Activated CD4-positive, alpha-beta T cell treated with anti-CD3 and anti-CD28 coated beads, Interleukin-2, amount 50 U/mL, for 48 hours (primary cell): ENCODE measurements around the gene SCUBE1.

Source experiments
- DNase-seq, 2 experiments: peaks; one replicate each; pipeline ENCODE4 v3.0.0-alpha.2; 2020

Gene SCUBE1

DNA sequence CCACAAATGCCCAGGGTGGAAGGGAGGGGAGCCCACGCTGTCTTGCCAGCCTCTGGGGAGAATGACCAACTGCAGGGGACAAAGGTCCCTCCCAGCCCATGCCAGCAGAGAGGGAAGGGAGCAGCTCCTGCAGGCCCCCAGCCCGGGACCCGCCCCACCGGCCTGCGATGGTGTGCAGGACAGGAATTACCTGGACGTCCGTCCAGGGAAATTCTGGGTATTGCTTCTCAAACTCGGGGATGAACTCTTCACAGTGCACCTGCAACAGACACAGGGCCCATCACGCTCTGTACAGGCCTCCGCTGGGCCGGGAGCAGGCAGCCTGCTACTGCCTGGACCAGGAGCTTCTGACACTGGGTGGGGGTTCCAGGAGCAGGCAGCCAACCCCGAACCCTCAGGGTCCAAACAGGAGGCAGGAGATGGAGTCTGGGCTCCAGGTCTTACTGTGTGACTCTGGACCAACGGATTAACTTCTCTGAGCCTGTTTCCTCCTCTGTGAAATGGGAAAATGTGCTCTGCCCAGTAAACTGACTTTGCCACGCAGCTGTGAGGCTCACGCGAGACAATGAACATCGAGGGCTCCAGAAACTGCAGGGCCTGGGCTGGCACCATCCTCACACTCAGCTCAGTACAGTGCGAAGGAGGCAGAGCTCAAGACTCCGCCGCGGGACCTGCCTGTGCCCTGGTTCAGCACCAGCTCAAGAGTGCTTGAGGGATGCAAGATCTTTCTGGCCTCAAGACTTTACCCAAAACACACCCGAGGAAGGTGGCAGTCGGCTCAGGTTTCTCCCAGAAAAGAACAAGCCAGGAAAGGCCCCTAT lies 173.7 kb downstream of the SCUBE1 start:
- DNase-seq: no peak

DNA sequence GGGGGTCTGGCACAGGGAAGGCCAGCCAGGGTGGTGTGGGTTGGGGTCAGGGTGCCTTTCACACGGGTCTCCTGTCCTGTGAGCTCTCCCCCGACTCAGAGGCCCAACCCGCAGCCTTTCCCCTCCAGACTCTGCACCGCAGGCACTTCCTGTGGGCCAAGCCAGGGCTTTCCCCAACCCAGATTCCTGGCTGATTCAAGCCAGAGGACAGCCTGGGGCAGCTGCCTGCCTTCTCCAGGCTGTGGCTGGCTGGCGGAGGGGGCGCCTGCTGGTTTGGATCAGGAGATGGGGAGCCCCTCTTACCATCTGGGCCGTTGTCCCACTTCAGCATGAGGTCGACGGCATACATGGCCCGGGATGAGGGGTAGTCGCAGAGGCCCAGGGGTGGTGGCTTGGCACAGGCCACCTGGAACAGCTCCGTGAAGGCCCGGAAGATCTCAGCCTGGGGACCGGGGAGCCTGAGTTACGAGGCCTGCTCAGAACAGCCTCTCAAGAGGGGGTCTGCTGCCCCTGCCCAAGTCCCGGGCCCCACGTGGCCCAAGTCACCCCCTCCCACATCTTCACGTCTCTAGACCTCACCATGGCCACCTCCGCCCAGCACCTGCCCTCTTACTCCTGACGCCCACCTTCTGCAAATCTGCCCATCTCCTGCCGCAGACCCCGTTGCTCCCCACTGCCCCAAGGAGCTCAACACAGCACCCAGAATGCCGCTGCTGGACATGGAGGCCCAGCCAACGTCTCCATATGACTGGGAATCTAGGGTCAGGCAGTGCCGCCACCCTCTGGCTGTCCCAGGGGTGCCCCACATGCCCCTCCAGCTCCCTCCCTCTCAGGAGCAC lies 174.5 kb downstream of the SCUBE1 start:
- no peak for DNase-seq

DNA sequence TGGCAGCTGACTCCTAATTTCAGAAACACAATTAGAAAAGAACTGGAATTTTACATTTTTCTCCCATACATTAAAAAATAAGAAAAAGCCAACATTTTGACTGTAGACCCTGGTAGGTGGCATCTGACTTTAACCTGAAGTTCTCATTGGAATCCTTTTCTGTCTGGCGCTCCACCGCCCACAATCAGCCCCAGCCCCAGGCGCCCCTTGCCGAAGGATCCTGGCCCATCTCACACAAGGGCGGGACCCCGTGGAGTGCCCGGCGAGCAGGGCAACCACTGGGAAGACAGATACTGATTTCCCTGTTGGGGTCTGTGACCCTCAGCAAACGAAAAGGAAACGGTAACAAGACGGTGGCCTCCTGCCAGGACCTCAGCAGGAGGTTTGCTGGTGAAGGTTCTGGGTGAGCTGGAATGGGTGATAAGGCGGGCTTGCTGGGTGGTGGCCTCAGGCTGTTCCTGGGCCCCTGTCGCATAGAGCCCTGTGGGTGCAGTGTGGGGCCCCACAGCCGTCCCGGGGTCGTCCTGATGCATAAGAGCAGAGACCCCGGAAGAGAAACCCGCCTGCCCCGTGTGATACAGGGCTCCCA lies 176.1 kb downstream of the SCUBE1 start:
- no peak for DNase-seq

DNA sequence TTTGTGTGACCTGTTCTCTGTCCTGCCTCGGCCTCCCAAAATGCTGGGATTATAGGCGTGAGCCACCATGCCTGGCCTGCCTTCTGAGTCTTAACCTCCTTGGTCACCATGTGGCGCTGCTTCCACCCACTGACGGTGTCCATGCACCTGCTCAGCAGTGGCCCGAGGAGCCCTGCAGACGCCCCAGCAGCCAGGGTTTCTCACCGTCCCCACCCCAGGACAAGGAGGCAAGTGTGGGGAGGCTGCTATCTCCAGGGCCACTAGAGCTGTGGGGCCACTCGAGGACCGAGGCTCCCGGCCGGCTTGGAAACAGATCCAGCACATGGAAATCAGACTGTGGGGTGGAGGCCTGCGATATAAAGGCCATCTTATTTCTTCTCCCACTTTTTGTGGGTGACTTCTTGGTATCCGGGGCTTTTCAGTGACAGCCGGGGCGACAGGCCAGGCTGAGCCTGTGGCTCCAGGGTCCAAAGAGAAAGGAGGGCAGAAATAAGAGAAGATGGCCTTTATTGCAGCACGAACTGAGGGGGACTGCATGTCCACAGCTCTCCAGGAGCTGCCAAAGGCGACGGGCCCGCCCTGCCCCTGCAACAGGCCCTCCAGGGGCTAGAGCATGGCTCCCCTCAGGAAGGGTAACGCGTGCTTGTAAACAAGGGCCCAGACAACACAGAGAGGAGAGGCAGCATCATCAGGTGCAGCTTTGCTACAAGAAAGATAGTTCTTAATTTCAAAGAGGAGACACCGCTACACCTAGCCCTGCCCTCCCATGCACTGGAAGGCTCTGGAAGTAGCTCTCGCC lies 176.8 kb downstream of the SCUBE1 start:
- DNase-seq: no peak

DNA sequence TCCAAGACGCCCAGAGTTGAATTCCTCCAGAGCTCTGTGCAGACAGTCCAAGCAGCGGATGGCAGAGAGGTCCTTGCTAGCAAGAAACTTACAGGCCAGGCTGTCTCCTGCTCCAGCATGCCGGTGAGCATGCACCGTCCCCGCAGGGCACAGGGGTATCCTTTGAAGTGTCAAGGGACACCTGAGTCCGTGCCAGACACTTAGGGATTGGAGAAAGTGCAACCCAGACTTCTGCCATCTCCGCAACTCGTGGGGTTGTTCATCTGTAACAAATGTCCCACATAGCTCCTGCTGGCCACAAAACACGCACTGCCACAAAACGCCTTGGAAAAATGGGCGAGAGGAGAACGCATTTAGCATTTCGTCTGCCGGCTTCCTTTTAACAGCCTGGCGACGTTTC lies 178.5 kb downstream of the SCUBE1 start:
- DNase-seq: no peak

DNA sequence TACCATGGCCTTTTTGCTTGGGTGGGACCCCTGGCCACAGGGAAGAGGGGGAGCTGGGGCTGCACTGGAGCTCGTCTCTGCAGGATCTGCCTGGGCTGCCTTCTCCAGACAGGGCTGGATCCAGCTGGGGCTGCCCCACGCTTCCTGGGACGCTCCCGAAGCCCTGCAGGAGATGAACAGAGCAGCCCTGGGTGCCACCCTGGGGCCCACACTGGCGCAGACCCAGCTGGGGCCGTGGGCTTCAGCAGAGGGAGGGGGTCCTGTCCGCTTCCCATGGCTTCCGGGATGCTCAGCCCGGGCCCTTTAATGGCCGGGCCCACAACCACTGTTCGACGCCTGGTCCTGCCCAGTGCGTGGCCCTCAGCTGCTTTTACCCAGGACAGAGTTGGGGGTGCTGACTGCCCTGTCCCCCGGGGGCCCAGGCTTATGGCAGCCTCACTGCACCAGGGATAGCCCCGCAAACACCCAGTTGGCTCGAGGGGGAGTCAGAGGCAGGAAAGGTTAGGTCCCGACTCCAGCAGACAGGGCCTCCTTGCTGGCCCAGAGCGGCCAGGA lies 179.9 kb downstream of the SCUBE1 start:
- DNase-seq: no peak

DNA sequence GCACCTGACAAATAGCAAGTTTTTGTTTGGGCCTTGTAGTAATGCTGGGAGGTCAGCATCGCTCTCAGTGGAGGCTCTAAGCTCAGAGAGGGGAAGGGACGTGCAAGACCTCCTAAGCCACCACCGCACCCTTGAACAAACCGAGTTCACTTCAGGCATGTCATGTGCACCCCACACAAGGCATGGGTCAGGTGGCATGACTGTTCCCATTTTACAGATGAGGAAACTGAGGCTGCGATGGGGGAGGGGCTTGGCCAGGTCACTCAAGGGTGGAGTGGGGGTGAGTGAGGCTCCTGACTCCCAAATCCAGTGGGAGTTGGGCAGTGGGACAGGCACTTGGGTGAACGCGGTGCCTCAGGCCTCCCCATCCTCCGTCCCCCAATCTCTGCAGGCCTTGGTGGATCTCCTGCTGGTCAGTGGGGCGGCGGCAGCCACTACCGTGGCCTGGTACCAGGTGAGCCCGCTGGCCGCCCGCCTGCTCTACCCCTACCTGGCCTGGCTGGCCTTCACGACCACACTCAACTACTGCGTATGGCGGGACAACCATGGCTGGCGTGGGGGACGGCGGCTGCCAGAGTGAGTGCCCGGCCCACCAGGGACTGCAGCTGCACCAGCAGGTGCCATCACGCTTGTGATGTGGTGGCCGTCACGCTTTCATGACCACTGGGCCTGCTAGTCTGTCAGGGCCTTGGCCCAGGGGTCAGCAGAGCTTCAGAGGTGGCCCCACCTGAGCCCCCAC lies 180.6 kb downstream of the SCUBE1 start:
- DNase-seq: no peak

DNA sequence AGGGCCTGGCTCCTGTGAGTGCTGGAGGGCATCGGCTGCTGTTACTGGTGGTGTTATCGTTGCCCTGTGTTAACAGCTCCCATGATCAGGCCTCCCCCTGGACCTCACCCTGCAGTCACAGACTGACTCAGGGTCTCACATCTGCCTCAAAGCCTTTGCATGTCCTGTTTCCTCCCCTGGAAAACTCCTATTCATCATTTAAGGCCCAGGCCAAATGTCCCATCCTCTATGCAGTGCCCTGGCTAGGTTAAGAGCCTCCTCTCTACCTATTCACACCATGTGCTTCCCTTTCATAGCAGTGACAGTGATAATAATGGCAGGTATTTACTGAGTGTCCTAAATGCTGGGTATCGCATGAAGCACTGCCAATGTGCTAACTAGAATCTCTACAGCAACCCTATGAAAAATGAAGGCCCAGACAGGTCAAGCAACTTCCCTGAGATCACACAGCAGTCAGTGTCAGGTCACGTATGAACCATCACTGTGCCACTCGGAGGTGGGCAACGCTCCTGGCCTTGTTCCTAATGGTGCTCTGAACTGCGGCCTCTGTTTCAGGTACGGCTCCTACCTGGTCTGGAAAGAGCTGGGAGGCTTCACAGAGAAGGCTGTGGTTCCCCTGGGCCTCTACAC lies 182.6 kb downstream of the SCUBE1 start:
- no peak for DNase-seq

DNA sequence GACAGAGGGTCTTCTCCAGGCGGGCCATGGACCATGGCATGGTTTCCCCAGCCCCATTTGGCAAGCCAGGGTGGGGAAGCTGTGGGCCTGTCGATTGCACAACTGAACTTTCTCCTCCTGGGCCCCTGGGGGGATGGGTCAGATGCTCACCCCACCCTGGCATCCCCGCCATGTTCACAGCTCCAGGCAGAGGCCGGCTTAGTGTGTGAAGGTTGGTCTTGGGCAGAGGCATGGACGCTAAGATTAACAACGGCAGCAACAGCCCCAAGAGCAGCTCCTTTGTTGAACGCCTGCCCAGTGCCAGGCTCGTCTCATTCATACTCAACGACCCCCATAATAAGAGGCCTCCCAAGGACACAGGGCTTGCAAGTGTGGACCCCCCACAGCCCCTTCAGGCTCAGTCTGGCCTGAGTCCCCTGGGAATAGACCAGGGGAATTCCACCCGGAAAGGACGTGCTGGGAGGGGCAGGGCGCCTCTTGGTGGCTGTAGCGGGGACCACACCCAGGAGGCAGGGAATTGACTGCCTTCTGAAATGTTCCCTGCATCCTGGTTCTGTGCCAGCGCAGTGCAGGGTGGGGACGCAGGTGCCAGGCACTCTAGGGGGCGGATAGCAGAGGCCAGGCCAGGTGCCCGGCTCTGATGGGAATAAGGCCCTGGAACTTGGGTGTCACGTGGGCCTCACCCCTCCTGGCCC lies 183.5 kb downstream of the SCUBE1 start:
- DNase-seq: no peak

DNA sequence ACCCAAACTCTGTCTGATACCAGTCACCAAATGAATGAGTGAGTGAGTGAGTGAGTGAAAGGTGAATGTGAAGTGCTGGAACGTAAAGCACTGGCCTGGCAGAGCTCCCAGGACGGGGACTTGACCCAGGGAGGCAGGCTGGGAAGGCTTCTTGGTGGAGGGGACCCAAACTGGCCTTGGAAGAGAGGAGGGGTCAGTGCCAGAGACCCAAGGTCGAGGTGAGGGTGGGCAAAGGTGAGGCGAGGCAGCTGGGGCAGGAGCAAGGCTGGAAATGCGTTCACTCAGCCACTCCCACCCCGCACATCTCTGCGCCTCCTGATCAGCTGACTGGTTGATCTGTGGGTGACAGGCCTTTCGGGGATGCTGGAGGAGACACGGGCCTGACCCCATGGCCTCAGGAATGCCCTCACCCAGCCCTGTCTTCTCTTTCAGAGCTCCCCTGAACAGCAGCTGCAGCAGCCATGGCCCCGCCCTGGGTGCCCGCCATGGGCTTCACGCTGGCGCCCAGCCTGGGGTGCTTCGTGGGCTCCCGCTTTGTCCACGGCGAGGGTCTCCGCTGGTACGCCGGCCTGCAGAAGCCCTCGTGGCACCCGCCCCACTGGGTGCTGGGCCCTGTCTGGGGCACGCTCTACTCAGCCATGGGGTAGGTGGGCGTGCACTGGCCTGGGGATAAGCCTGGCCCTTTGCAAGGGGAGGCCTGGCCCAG lies 184.2 kb downstream of the SCUBE1 start:
- DNase-seq: no peak

DNA sequence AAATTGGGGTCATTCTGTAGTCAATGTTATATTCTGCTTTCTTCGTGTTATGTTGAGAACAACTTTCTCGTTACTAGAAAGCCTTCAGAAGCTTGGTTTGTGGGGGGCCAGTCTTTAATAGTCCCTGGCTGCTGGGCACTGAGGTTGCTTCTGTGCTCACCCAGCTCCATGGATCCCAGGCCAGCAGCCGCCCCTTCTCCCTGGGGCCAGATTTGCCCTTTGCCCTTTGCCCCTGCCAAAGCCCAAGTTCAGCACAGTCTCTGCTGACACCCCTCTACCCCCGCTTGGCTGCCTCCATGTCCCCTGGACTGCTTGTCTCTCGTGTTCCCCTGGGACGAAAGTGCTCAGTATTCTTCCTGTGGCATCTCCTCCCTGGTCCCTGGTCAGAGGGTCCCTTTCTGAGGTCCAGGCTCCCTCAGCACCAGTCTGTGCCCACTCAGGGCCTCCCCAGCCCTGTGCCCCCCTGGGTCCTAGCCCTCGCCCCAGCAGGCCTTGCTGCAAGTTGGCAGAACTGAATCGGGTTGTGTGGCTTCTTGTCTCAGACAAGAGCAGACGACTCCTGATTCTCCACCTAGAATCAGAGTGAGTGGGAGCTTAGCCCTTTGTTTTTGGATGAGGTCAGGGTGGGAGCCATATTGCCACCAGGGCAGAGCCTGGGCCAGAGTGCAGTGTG lies 185.2 kb downstream of the SCUBE1 start:
- no peak for DNase-seq

DNA sequence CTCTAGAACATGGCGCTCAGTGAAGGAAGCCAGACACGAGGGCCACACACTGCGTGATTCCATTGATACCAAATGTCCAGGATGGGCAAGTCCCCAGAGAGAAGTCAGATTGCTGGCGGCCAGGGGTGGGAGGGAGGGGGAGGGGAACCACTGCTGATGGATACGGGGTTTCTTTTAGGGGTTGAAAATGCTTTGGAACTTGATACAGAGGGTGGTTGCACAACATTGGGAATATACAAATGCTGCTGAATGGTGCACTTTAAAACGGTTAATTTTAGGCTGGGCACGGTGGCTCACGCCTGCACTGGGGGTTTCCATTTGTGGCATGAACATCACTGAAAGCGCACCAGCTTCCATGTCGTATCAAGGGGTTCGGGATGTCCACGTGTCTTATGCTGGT lies 186.8 kb downstream of the SCUBE1 start:
- no peak for DNase-seq

DNA sequence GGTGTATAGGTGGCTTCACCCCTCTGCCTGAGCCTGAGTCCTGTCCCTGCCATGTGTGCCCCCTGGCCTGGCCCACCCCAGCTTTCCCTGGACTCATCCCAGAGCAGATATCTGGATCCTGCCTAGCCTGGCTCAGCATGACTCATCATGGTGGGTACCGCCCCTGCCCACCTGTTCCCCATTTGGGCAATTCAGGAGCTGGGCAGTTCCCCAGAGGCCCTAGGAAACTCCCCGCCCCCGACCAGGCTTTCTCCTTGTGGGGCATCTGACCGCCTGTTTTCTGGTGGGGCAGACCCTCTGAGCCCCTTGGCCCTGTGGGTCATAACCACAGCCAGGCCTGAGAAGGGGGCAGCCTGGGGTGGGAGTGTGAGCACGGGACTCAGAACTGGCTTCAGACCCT lies 187.4 kb downstream of the SCUBE1 start:
- DNase-seq: no peak

DNA sequence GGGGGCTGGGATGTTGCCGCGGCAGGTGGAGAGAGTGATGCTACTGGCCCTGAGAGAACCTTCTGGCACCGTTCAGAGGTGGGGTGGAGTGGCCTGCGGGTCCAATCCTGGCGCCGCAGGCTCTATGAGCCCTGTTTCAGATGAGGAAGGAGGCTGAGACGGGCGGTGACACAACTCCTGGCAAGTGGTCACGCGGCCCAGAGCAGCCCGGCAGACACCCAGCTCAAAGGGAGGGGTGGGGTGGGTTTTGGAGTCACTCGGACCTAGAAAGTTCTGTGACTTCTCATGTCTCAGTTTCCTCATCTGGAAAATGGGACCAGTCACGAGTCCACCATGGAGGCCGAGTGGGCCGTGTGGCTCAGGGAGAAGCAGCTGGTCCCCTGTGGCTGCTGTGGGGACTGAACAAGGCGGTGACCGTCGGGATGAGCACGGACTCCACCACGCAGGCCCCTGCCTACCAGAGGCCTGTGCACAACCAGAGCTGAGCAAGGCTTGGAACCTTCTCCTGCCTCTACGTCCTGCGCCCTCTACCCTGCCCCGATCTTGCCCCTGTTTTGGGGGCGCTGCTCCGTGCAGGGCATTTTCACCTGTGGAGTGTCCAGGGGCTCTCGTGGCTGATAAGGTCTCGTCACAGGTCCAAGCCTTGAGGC lies 188.2 kb downstream of the SCUBE1 start:
- no peak for DNase-seq

DNA sequence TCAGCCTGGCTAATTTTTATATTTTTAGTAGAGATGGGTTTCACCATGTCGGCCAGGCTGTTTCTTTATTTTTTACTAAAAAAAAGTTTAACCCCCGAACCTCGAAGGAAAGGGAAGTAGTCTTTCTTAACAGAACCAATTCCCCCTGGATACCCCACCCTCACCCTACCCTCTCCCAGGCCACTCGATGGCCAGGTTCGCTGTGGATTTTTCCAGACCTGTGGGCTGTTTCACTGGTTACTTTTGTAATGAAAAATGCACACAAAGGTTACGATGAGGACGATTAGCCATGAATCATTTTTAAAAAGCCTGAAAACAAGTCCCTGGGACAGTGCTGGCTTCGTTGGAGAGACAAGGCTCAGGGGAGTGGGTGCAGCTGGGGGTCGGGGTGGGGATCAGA lies 189.3 kb downstream of the SCUBE1 start:
- no peak for DNase-seq

DNA sequence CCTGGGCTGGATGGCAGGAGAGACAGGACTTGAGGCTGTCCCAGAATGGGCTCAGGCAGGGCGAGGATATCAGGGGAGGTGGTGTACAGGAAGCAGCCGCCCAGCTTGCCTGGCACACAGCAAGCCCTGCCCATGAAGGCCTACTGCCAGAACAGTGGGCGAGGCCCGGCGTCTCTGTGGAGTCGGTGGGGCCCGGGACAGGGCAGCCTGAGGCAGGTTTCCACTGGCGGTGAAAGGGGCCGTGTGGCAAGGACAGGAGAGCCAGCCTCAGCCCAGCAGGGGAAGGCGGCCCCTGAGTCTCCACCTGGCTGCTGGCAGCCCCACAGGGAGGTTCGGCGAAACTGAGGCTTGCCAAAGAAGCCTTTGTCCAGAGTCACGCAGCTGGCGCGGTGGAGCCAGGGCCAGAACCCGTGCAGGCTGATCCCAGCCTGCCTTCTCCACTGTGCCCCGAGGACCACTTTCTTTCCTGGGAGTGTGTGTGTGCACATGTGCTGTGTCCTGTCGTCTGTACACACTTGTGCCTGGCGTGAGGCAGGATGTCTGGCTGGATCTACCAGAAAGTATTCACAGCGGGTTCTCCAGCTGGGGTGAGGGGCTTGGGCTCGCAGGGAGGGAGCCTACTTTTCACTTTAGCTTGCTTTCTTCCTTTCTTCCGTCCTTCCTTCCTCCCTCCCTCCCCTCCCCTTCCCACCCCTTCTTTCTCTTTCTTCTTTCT lies 190.7 kb downstream of the SCUBE1 start:
- peak; percentile 67 to 73 for DNase-seq

DNA sequence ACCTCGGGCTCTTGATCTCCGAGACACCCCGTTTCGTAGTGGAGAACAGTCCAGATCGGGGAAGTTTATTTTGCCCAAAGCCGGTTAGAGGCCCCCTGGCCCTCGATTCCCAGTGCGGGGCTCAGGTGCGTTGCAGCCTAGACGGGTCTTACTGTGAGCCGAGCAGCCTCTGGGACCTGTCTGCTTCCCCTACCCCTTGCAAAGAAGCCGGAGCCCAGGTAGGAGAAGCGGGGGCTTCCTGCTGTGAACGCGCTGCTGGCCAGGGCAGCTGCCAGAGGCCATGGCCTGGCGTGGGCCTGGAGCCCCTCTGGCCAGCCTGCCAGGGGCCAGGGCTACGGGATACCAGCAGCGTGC lies 191.2 kb downstream of the SCUBE1 start:
- DNase-seq: peak; percentile 21 to 24

DNA sequence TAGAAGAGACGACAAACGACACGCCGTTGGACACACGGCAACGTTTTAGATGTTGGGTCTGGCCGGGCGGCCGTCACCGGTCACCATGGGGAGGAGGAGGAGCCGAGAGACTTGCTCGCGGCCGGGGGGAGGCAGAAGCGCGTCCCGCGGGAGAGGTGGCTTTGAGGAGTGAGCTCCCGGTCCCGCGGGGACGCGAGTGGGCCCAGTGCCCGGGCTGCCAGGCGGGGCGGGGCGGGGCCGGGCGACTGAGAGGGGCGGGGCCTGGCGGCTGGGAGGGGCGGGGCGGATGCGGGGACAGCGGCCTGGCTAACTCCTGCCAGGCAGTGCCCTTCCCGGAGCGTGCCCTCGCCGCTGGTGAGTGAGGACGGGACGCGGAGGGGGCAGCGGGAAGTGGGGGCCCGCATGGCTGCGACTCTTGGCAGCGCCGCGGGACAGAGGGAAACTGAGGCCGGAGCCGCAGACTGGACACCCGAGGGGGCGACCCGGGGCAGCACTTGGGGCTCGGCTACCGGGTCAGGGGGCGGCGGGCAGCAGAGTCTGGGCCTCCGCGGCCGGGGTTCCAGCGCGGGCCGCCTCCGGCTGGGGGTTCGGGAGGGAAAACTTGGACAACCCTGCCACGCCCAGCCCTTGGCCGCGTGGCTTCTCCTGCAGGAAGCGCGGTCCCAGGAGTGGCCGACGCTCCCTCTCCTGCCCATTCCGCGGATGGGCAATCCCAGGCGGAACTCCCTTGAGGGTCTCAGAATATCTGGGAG lies 191.7 kb downstream of the SCUBE1 start, which contains the start of gene TSPO:
Gene TSPO, plus strand, starts transcription at position 309 of the 752 bp plus-strand sequence. CDS start 7,680 bp downstream, outside the sequence.
- peak; percentile 66 to 69 for DNase-seq
